G401 (cell line): ENCODE results near the gene EID2B. TPM values are rescaled to one million over a fixed set of nuclear protein-coding genes. Genes with fewer than 3 reads are reported as not detected.

Experiments
- DNase-seq: peaks from one replicate; pipeline ENCODE4 v3.0.0-alpha.2; 2015; ENCODE audit warnings: low spot score
- in situ Hi-C: cut with HindIII; loops from 2 replicates; pipeline ENCODE4 v1.10.0; 2016; ENCODE audit warnings: low sequenced_read_pairs, mixed read lengths
- total RNA-seq: library from RNA; depleted of rRNA; stranded (reverse); fragments of >200 nt; shearing (Covaris generic); gene quantifications from 2 replicates; pipeline ENCODE4 v1.2.3, GENCODE V29; 2014

EID2B gene
- total RNA-seq, 1 experiment from 2014 or later: 5.3 TPM

DNA sequence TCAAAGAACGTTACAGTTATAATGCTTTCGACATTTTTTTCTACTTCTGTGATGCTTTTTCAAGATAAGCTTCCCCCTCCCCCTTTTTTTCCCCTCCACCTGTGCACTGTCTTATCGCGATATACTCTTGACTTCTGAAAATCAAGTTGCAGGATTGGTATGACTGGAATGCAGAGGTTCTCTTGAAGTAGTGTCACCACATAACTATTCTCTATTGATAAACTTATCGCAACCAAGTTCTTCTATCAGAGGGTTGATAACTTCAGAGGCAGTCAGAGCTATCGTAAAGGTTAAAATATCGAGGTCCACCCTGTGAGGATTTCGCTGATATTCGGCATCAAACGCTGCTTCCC is 6.5 kb upstream of the EID2B start:
- in situ Hi-C loops: no loop called here
- DNase-seq: no peak

DNA sequence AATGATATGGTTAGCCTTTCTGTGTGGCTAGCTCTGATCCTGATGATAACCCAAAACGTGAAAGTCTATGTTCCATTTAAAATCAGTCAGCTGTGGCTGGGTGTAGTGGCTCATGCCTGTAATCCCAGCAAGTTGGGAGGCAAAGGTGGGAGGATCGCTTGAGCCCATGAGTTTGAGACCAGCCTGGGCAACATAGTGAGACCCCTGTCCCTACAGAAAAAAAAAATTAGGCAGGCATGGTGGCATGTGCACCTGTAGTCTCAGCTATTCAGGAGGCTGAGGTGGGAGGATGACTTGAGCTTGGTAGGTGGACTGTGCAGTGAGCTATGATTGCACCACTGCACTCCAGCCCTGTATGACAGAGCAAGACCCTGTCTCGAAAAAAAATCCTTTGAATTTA is 1.1 kb upstream of the EID2B start:
- DNase-seq: no peak
- in situ Hi-C loops: no loop called here

DNA sequence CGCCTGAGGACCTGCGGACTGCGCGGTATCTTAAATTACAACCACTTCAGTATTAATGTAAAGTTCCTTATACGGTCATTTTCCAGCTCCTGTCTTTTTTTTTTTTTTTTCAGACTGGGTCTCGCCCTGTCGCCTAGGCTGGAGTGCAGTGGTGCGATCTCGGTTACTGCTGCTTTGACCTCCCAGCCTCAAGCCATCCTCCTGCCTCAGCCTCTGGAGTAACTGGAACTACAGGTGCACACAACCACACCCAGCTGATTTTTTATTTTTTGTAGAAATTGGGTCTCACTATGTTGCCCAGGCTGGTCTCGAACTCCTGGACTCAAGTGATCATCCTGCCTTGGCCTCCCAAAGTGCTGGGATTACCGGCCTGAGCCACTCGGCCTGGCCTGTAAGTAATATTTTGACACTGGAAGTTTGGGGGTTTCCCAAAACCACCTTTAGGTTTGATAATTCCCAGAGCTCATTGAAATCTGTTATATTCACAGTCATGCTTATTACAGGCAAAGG is 406 bp upstream of the EID2B start:
- DNase-seq: no peak
- in situ Hi-C loops: no loop called here

DNA sequence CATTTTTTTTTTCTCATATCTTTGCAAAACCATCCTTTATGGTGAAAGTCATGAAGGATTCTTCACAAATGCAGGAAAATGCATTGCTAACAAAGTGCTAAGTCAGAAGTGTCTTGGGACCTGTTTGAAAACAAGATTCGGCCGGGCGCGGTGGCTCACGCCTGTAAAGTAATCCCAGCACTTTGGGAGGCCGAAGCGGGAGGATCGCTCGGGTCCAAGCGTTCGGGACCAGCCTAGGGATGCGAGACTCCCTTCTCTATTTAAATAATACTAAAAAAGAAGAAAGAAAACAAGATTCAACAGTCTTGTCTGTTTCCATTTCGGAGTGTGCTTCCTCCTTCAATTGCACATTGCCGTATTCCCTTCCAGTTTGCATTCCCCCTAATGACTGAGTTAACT is 819 bp downstream of the EID2B start:
- no peak for DNase-seq
- in situ Hi-C loops: no loop called here

DNA sequence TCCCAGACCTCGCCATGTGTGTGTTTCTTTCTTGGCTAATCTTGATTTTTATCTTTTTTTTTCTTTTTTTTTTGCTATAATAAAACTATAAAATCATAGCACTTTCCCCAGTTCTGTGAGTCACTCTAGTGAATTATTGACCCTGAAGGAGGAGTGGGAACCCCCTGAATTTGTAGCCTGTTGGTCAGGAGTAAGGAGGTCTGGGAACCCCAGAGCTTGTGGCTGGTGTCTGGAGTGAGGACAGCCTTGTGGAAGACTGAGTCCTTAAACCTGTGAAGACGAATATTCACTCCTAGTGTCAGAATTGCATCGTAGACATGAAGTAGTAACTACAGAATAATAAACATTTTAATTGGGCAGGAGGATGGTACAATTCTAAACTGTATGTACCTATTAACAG is 7.4 kb downstream of the EID2B start:
- in situ Hi-C loops: no loop called here
- no peak for DNase-seq

DNA sequence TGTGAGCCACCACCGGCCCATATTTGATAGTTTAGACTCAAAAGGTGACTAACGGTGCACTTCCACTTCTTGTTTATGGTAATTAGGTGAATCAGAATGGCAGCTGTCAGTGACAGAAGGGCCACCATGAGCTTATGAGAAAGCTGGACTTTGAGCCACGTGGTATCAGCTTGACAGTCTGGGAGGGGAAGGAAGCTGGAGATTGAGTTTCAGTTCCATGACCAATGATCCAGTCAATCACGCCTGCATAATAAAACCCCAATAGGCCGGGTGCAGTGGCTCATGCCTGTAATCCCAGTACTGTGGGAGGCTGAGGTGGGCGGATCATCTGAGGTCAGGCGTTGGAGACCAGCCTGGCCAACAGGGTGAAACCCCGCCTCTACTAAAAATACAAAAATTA is 8.2 kb downstream of the EID2B start:
- no peak for DNase-seq
- in situ Hi-C loops: no loop called here

DNA sequence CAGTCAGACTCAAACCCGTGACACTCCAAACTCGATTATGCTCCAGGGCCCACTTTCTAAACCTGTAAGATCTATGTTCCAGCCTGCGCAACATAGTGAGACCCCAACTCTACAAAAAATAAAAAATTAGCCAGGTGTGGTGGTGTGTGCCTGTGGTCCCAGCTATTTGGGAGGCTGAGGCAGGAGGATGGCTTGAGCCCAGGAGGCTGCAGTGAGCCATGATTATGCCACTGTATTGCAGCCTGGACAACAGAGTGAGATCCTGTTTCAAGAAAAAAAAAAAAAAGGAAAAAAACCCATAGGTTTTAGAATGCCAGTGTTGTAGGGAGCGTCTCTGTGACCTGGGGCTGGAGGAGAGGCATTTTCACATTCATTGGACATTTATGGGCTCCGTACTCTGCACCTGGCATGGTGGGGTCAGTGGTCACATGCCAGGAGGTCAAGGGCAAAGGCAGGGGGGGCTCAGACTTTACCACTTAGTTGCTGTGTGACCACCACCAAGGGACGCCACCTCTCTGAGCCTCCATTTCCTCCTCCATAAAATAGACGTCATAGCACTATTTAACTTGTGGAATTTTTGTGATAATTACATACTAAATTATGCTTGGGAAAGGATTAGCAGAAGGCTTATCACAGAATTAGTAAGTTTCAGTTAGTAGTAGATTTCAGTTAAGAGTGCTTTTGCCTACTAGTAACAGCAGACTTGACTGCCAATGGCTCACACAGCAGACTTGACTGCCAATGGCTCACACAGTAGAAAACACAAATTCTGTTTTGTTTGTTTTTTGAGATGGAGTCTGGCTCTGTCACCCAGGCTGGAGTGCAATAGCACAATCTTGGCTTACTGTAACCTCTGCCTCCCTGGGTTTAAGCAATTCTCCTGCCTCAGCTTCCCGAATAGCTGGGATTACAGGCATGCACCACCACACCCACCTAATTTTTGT is 11.8 kb downstream of the EID2B start:
- in situ Hi-C loops: no loop called here

DNA sequence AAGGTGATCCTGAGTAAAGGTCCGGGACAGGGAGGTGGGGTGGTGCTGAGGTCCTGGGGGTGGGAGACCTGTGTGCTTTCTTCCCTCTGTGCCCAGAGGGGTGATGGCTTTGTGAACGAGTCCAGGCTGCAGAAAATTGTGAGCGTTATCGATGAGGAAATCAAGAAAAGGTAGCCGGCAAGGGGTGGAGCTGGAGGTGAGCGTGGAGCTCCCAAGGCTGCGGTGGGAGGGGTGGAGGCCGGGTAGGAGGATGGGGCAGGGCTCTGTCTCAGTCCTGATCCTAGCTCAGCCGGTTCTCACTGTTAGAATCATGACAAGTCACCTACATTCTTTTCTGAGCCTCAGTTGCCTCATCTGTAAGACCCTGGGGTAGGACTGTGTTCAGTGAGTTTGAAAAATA is 13.7 kb downstream of the EID2B start:
- in situ Hi-C loops: no loop called here
- no peak for DNase-seq

More for the DNA sequence above, 11.8 kb downstream of the EID2B start:
- no peak for DNase-seq

DNA sequence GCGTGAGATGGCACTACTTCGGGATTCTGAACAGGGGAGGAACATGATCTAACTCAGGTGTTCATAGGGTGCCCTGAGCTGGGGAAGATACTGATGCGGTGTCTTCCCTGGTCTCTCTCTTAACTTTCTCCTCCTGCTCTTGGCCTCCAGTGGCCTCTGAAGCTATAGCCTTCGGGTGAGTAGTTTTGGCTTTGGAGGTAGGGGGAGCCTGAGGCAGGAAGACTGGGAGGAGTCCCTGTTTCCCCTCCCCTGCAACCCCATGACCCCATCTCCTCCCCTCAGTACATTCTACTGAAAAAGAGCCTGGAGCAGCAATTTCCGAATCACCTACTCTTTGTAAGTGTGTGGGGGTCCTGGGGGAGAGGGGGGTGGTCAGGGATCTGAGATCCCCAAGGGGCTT is 14.2 kb downstream of the EID2B start:
- in situ Hi-C loops: no loop called here
- DNase-seq: no peak

DNA sequence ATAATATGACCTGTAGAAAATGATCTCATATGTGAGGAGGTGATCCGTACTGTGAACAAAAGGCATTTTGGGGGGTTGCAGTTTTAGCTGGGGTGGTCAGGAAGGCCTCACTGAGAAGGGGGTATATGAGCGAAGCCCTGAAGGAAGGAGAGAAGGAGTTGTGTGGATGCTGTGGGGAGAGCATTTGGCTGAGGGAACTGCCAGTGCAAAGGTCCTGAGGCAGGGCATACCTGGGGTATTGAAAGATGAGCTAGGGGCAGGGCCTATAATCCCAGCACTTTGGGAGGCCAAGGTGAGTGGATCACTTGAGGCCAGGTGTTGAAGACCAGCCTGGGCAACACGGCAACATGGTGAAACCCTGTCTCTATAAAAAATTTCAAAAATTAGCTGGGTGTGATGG is 15.2 kb downstream of the EID2B start:
- DNase-seq: no peak
- in situ Hi-C loops: no loop called here

DNA sequence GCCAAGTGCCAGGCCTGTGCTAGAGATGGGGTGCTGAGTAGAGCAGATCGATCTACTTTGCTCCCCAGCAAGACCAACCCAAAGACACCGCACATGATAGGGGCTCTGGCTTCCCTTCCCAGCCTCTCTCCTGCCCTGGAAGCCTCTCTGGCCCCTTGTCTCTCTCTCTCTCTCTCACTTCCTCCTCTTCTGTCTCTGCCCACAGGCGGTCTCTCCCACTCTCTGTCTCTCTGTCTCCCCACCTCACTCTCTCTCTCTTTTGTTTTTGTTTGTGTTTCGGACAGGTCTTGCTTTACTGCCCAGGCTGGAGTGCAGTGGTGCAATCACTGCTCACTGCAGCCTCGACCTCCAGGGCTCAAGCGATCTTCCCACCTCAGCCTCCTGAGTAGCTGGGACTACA is 16.4 kb downstream of the EID2B start:
- in situ Hi-C loops: no loop called here
- DNase-seq: no peak

DNA sequence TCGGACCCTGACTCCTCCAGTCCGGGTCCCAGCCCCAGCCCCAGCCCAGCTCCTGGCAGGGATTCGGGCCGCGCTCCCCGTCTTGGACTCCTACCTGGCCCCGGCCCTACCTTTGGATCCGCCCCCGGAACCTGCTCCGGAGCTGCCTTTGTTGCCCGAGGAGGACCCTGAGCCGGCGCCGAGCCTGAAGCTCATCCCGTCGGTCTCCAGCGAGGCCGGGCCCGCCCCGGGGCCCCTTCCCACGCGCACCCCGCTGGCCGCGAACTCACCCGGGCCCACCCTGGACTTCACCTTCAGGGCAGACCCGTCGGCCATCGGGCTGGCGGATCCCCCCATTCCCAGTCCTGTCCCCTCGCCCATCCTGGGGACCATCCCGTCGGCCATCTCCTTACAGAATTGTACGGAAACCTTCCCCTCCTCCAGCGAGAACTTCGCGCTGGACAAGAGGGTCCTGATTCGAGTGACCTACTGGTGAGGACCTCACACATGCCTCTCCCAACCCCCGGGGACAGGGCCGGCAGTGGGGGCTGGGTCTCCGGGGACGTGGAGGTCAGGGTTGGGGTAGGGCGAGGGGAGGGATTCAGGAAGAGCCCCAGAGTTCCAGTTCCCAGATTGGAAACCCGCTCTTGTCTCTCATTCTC is 17.0 kb downstream of the EID2B start:
- DNase-seq: no peak

DNA sequence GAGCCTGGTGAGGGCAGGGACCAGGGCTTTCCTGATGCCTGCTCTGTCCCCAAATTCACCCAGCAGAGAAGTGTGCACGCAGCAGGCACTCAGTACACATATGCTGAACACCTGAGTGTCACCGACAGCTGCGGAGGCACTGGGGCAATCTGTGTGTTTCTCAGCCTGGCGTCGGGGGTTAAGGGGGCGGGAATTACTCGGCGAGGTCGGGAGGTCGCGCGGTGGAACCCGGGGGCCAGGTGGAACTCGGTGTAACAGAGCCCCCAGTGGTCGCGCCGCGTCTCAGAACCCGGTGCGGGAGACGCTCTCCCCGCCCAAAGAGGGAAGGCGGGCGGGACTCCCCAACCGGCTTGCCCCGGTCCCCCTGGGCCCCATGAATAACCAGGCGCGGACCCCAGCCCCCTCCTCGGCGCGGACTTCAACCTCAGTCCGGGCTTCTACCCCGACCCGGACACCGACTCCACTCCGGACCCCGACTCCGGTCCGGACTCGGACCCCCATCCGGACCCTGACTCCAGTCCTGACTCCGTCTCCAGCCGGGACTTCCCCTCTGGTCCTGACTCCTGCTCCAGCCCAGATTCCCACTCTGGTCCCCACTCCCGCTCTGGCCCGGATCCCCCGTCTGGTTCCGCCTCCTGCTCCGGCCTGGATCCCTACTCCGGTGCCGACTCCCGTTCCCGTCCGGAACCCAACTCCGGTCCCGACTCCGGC is 17.7 kb downstream of the EID2B start, which contains the start of gene SELENOV:
TSS of gene SELENOV (plus strand) at position 300 of the 711 bp plus-strand sequence. CDS start at position 374, 74 bp downstream.
- in situ Hi-C loops: no loop called here
- no peak for DNase-seq

More for the DNA sequence above, 17.0 kb downstream of the EID2B start:
- in situ Hi-C loops: no loop called here

DNA sequence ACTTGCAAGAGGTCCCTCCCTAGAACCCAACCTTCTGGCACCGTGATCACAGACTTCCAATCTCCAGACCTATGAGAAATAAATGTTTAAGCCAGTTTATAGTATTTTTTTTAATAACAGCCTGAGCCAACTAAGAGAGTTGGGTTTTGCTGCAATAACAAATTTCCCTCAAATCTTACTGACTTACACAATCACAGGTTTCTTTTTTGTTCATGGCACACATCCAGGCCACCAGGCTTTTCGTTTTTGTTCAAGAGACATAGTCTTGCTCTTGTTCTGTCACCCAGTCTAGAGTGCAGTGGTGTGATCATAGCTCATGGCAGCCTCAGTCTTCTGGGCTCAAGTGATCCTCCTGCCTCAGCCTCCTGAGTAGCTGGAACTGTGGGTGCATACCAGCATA is 19.7 kb downstream of the EID2B start:
- DNase-seq: no peak
- in situ Hi-C loops: no loop called here

DNA sequence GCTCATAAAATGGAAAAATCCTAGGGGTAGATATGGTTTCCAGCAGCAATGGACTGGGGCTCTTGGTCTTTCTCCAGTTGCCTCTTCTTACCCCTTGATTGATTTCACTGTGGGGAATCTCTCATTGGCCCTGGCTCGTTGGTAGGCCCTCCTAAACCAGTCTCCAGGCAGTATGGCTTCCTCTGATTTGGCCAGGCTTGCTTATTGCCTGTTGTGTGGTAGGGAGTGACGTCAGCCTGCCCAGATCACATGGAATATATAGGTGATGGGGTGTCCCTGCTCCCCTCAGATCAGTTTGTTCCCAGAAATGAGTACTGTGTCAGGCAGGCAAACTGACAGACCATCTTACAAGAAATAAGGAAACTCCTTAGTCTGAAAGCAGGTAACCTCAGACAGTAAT is 23.4 kb downstream of the EID2B start:
- in situ Hi-C loops: no loop called here
- no peak for DNase-seq

DNA sequence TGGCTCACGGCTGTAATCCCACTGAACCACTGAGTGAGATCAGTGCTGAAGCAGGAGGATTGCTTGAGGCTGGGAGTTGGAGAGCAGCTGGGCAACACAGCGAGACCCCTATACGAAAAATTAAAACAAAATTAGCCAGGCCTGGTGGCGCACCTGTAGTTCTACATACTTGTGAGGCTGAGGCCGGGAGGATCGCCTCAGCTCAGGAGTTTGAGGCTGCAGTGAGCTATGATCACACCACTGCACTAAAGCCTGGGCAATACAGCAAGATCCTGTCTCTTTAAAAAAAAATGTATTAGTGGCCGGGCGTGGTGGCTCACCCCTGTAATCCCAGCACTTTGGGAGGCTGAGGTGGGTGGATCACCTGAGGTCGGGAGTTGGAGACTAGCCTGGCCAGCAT is 24.0 kb downstream of the EID2B start:
- in situ Hi-C loops: no loop called here

DNA sequence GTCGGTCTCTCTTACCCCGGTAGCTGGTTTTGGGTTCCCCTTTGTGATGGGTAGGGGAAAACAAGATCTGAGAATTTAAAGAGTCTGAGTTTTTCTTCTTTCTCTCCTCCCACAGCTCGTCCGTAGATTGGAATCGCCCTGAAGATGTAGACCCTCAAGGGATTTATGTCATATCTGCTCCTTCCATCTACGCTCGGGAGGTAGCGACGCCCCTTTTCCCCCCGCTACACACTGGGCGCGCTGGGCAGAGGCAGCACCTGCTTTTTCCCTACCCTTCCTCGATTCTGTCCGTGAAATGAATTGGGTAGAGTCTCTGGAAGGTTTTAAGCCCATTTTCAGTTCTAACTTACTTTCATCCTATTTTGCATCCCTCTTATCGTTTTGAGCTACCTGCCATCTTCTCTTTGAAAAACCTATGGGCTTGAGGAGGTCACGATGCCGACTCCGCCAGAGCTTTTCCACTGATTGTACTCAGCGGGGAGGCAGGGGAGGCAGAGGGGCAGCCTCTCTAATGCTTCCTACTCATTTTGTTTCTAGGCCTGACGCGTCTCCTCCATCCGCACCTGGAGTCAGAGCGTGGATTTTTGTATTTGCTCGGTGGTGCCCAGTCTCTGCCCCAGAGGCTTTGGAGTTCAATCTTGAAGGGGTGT is 24.8 kb downstream of the EID2B start:
- in situ Hi-C loops: no loop called here

More for the DNA sequence above, 24.0 kb downstream of the EID2B start:
- no peak for DNase-seq

DNA sequence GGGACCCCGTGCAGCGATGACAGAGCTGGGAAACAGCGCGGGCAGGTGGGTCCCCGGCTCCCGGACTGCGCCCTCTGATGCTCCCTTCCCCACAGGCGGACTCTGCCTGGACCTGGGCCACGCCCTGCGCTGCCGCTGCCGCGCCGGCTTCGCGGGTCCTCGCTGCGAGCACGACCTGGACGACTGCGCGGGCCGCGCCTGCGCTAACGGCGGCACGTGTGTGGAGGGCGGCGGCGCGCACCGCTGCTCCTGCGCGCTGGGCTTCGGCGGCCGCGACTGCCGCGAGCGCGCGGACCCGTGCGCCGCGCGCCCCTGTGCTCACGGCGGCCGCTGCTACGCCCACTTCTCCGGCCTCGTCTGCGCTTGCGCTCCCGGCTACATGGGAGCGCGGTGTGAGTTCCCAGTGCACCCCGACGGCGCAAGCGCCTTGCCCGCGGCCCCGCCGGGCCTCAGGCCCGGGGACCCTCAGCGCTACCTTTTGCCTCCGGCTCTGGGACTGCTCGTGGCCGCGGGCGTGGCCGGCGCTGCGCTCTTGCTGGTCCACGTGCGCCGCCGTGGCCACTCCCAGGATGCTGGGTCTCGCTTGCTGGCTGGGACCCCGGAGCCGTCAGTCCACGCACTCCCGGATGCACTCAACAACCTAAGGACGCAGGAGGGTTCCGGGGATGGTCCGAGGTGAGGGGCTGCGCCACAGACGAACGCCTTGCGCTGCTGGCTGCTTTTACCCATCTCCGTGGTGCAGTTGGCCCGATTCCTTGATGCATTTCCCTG is 25.5 kb downstream of the EID2B start:
- peak; percentile 46 for DNase-seq
- in situ Hi-C loops: no loop called here

More for the DNA sequence above, 24.8 kb downstream of the EID2B start:
- DNase-seq: no peak

DNA sequence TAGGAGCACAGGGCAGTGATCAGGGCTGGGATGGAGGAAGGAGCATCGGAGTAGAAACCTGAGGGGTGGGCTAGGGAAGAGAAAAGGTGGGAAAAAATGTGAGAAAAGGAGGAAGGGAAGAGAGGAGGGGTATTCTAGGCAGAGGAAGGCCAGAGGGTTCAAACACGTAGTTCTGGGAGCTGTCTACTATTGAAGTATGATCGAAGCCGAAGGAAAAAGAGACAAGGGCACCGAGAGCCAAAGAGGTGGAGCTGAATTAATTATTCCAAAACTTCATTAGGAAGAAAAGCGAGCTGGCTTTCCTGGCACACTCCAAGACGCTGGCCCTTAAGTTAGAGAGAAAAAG is 26.1 kb downstream of the EID2B start:
- DNase-seq: no peak
- in situ Hi-C loops: no loop called here
